OCI-LY3 (cell line): ENCODE measurements around the gene IRF5.
"Not testable (repeated sequence)": the region's sequence is repeated elsewhere in the genome, so short reads cannot be mapped to it uniquely, and the experiment has no call there.

ENCODE experiments used
- H2AFZ ChIP-seq: fragments of 200-600, 300-600 bp; shearing (Covaris generic); 2 replicates; pipeline ENCODE4 v1.6.0; 2014; ENCODE audit warnings: antibody characterized with exemption, low read depth, low read length
- H3K27ac ChIP-seq: fragments of 200-600, 300-600 bp; sonication (generic); 2 replicates; pipeline ENCODE4 v1.5.1; 2014; ENCODE audit warnings: mild to moderate bottlenecking, low read length, moderate library complexity, mixed read lengths
- H3K27me3 ChIP-seq: fragments of 200-600, 300-600 bp; sonication (generic); 2 replicates; pipeline ENCODE4 v1.6.1; 2014; ENCODE audit warnings: low read depth, low read length, mixed read lengths
- H3K36me3 ChIP-seq: fragments of 200-600, 300-600 bp; sonication (generic); replicated peaks from 2 replicates; pipeline ENCODE3; 2014; ENCODE audit warnings: low read depth, low read length, mixed read lengths
- H3K4me1 ChIP-seq: fragments of 300-600, 200-600 bp; sonication (generic); 2 replicates; pipeline ENCODE4 v1.6.1; 2014; ENCODE audit warnings: low read length, mixed read lengths
- H3K4me2 ChIP-seq: fragments of 200-600, 300-600 bp; sonication (generic); 2 replicates; pipeline ENCODE4 v1.6.1; 2014; ENCODE audit warnings: low read length, mixed read lengths
- H3K4me3 ChIP-seq: fragments of 300-600, 200-600 bp; sonication (generic); 2 replicates; pipeline ENCODE4 v1.5.1; 2014; ENCODE audit warnings: antibody characterized with exemption, mild to moderate bottlenecking, low read length, moderate library complexity
- H3K79me2 ChIP-seq: fragments of 300-600, 200-600 bp; shearing (Covaris generic); 2 replicates; pipeline ENCODE4 v1.6.1; 2014; ENCODE audit warnings: mild to moderate bottlenecking, low read length, mixed read lengths
- H3K9ac ChIP-seq: fragments of 300-600, 200-600 bp; shearing (Covaris generic); 2 replicates; pipeline ENCODE4 v1.6.0; 2014; ENCODE audit warnings: mild to moderate bottlenecking, low read length, moderate library complexity
- H3K9me3 ChIP-seq: fragments of 200-600, 300-600 bp; shearing (Covaris generic); 2 replicates; pipeline ENCODE4 v1.6.1; 2014; ENCODE audit warnings: low read length, mixed read lengths; ENCODE audit not compliant: insufficient read depth
- H4K20me1 ChIP-seq: fragments of 200-600, 300-600 bp; sonication (generic); 2 replicates; pipeline ENCODE4 v1.6.1; 2016; ENCODE audit warnings: low read length, mixed read lengths; ENCODE audit not compliant: insufficient read depth
- EZH2phosphoT487 ChIP-seq: fragments of 200-600 bp; shearing (Covaris generic); IDR thresholded peaks from 2 replicates; pipeline ENCODE4 v1.6.1; 2018; ENCODE audit warnings: antibody characterized with exemption, mixed run types, low read depth
- TF ChIP-seq, protein P1 (sequence below): fragments of 200-600, 300-600 bp; sonication (generic); IDR thresholded peaks from 2 replicates; pipeline ENCODE4 v1.5.1; 2014; ENCODE audit warnings: antibody characterized with exemption, low read length, low read depth

Gene IRF5

DNA sequence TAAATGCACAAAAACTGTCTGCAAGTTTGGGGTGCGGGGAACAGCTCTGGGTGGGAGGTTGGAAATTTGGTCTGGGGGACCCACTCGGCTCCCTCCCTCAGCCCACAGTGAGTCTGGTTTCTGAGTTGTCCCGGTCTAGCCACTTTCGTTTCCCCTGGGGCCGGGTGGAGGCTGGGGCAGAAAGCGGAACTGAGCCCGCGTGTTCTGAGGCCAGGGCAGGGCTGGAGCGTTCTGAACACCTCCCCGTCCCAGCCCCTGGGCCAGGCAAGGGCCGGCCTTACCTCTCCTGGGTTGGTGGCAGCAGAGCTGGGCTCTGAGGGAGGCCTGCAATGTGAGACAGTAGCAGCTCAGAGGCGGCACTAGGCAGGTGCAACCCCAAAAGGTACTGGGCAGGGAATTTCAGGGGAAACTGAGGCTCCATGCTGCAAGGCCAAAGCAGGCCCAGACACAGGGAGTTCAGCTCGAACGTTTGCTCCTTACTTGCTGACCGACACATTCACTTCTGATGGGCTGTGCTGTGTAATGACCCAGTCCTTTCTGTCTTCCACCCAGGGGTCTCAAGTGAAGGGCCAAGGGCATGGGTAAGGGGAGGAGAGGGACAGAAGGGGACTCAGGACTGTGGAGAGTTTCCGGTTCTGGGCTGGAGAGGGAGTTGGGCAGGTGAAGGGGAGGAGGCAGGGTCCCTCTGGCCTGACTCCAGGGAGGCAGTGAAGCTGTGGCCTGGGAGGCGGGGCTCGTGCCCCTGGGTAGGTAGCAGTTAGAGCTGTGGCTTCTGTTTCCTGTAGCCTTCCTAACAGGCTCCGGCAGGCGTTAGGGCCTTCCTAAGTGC, 3.0 kb downstream of the IRF5 start:
- Histone ChIP-seq H2AFZ (no peak overlapping the region), H3K27me3 (no peaks in the 10 kb centered on the region), H3K79me2 (peaks cover 92% of the 10 kb centered on the region), H3K9me3 (no peaks in the 10 kb centered on the region), H3K36me3 (peaks cover 46% of the 10 kb centered on the region), H3K4me1 (peaks cover 54% of the 10 kb centered on the region), H3K4me3 (peak overlapping the region; percentile 97), H3K9ac (peak overlapping the region; percentile 99), H3K27ac (peak overlapping the region; percentile 97), H4K20me1 (peaks cover 30% of the 10 kb centered on the region), H3K4me2 (peak overlapping the region; percentile 80)
- TF ChIP-seq EZH2phosphoT487: no peak
- TF ChIP-seq, protein P1, sequence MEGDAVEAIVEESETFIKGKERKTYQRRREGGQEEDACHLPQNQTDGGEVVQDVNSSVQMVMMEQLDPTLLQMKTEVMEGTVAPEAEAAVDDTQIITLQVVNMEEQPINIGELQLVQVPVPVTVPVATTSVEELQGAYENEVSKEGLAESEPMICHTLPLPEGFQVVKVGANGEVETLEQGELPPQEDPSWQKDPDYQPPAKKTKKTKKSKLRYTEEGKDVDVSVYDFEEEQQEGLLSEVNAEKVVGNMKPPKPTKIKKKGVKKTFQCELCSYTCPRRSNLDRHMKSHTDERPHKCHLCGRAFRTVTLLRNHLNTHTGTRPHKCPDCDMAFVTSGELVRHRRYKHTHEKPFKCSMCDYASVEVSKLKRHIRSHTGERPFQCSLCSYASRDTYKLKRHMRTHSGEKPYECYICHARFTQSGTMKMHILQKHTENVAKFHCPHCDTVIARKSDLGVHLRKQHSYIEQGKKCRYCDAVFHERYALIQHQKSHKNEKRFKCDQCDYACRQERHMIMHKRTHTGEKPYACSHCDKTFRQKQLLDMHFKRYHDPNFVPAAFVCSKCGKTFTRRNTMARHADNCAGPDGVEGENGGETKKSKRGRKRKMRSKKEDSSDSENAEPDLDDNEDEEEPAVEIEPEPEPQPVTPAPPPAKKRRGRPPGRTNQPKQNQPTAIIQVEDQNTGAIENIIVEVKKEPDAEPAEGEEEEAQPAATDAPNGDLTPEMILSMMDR: no peak

DNA sequence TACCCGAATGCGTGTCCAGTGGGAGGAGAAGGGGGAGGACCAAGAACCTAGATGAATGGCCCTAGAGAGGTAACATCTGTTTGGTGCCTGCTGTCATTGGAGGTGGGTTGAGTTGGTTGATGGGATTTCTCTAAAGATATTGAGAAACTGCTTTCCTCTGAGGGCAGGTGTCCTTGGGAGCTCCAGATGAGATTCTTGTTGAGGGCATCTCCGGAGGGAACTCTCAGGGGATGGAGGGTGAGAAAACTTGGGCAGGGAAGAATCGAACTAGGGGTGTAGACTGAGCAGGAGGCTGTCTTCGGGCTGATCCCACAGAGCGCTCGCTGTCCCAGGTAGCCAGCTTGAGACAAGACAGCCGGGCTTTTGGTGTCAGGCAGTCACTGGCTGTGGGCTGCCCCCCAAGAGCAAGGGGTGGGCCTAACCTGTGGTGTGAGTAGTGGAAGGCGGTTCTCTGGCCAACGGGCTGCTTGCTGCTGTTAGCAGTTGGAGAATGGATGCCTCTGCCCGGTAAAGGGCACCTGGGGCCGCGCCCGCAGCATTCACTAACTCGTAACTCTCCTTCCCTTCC, 3.7 kb downstream of the IRF5 start:
- H3K27me3 ChIP-seq: no peaks in the 10 kb centered on the region
- TF ChIP-seq EZH2phosphoT487: no peak
- TF ChIP-seq, protein P1: no peak
- peaks cover 96% of the 10 kb centered on the region for H3K79me2 ChIP-seq
- H3K4me1 ChIP-seq: peaks cover 47% of the 10 kb centered on the region
- H3K9ac ChIP-seq: peak overlapping the region; percentile 99
- H4K20me1 ChIP-seq: peaks cover 37% of the 10 kb centered on the region
- H3K9me3 ChIP-seq: no peaks in the 10 kb centered on the region
- H3K27ac ChIP-seq: peak overlapping the region; percentile 97
- peaks cover 53% of the 10 kb centered on the region for H3K36me3 ChIP-seq
- H3K4me3 ChIP-seq: peak overlapping the region; percentile 97
- H3K4me2 ChIP-seq: peak overlapping the region; percentile 80
- no peak overlapping the region for H2AFZ ChIP-seq

DNA sequence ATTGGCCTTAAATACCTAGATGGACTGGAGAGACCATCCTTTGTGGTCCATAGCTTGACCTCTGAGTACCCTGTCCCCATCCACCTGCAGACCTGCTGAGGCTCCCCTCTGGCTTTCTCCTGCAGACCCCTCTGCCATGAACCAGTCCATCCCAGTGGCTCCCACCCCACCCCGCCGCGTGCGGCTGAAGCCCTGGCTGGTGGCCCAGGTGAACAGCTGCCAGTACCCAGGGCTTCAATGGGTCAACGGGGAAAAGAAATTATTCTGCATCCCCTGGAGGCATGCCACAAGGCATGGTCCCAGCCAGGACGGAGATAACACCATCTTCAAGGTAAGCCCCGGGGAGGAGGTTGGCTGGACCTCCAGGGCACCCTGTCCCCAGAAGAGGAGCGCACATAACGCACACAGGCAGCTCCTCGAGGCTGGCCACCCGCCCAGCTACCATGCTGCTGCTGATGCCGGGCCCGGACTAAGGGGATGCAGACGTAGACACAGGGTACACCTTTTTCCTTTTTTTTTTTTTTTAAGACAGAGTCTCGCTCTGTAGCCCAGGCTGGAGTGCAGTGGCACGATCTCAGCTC, 4.3 kb downstream of the IRF5 start:
- peaks cover 96% of the 10 kb centered on the region for H3K79me2 ChIP-seq
- TF ChIP-seq, protein P1: no peak
- no peak for TF ChIP-seq EZH2phosphoT487
- H3K4me1 ChIP-seq: peaks cover 41% of the 10 kb centered on the region
- H3K27ac ChIP-seq: peak overlapping the region; percentile 97
- peak overlapping the region; percentile 99; the same call in 1 of the 2 replicates for H3K9ac ChIP-seq
- H3K27me3 ChIP-seq: no peaks in the 10 kb centered on the region
- peak overlapping the region; percentile 97 for H3K4me3 ChIP-seq
- peak overlapping the region; percentile 80 for H3K4me2 ChIP-seq
- H3K9me3 ChIP-seq: no peaks in the 10 kb centered on the region
- H4K20me1 ChIP-seq: peaks cover 39% of the 10 kb centered on the region
- H2AFZ ChIP-seq: no peak overlapping the region
- H3K36me3 ChIP-seq: peaks cover 58% of the 10 kb centered on the region

DNA sequence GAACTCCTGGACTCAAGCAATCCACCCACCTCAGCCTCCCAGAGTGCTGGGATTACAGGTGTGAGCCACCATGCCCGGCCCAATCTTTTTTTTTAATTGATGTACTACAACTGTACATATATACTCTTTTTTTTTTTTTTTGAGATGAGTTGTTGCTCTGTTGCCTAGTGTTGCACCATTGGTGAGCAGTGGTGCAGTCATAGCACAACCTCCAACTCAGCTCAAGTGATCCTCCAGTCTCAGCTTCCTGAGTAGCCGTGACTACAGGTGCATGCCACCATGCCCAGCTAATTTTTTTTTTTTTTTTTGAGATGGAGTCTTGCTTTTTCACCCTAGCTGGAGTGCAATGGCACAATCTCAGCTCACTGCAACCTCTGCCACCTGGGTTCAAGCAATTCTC, 5.5 kb downstream of the IRF5 start:
- Histone ChIP-seq H3K36me3 (peaks cover 66% of the 10 kb centered on the region), H3K79me2 (peaks cover 91% of the 10 kb centered on the region), H3K4me1 (peaks cover 42% of the 10 kb centered on the region), H4K20me1 (peaks cover 43% of the 10 kb centered on the region)
- not testable (repeated sequence) for H3K27ac ChIP-seq, H3K9me3 ChIP-seq, H3K27me3 ChIP-seq, H2AFZ ChIP-seq, H3K4me2 ChIP-seq, H3K4me3 ChIP-seq, H3K9ac ChIP-seq
